ENCODE data around the gene HBQ1. TPM values are rescaled to one million over a fixed set of nuclear protein-coding genes. Genes with fewer than 3 reads are reported as not detected.
"Not testable (repeated sequence)": the region's sequence is repeated elsewhere in the genome, so short reads cannot be mapped to it uniquely, and the experiment has no call there.

The HBQ1 gene
- total RNA-seq, 1 experiment from 2014 or later: not detected

GRCh38 chr16:160691-161190, 19.5 kb upstream of the HBQ1 start:
- DNase-seq (ENCODE audit: low read depth): no peak

DNA sequence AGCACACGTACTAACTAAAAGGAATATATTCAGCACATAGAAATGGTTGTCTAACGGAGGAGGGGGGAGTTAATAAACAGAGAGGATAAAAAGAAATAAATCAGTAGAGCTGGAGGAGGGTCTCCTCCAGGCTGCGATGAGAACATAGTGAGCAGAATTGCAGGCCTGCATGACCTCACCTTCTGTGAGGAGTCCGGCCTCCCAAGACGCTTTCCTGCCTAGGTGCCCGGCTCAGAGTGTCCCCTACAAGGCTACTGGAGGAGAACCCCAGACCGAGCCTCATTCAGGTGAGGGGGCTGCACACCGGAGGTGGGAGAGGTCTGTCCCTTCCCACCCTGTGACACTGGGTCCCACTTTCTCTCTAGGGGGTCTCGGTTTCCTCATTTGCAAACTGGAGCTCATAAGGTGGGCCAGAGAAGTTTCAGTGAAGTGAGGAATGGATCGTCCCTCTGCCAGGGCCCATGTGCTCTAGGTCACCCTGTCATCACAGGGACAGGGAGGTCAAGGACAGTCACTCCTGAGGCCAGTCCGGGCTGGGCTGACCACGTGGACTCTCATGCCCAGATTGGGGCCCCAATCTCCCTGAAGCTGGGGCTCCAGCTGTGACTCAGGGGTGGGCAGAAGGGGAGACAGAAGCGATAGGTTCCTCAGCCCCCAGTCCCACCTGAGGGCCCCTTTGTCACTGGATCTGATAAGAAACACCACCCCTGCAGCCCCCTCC, 17.8 kb upstream of the HBQ1 start:
- DNase-seq (ENCODE audit: low read depth): no peak

- not testable (repeated sequence) for DNase-seq (ENCODE audit: low read depth)
These were observed 17.1 kb upstream of the HBQ1 start for GRCh38 chr16:163139-163538.

DNA sequence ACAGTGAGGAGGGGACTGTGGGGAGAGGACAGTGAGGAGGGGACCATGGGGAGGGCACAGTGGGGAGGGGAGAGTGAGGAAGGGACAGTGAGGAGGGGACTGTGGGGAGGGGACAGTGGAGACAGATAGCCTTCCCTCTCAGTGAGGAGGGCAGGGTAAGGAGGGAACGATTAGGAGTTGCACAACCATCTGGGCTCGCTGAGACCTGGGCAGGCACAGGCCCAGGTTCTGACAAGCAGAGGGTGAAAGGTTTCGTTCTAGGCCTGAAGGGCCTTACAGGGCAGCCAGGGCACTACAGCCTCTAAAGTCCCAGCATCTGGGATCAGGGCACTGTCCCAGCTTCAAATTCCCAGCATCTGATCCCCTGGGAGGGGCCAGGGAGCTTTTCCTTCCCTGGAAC, 16.6 kb upstream of the HBQ1 start:
- DNase-seq (ENCODE audit: low read depth): not testable (repeated sequence)

GRCh38 chr16:164134-164823, 16.0 kb upstream of the HBQ1 start:
- DNase-seq (ENCODE audit: low read depth): not testable (repeated sequence)

GRCh38 chr16:164827-165538, 15.3 kb upstream of the HBQ1 start:
- DNase-seq (ENCODE audit: low read depth): no peak

GRCh38 chr16:165539-166374, 14.5 kb upstream of the HBQ1 start, which contains the start of gene HBM:
Gene HBM, plus strand, starts transcription at chr16:165978. Its CDS starts 20 bp downstream, at chr16:165998.
- DNase-seq (ENCODE audit: low read depth): no peak

DNA sequence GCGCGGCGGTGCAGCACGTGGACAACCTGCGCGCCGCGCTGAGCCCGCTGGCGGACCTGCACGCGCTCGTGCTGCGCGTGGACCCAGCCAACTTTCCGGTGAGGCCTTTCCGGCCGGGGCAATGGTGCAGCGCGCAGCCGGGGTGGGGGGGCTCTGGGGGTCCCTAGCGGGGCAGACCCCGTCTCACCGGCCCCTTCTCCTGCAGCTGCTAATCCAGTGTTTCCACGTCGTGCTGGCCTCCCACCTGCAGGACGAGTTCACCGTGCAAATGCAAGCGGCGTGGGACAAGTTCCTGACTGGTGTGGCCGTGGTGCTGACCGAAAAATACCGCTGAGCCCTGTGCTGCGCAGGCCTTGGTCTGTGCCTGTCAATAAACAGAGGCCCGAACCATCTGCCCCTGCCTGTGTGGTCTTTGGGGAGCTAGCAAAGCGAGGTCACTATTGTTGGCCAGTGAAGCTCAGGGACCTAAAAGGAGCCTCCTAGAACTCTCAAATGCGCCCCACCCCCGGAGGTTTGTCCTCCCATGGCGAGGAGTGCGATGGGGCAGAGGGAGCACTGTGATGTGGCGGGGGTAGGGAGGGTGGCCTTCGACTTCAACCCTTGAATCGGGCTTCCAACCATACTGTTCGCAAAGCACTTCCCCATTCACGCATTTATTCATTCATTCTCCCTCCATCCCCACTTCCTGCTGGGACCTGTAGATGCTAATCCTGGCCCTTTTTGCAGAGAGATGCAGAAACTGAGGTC, 13.7 kb upstream of the HBQ1 start:
- DNase-seq (ENCODE audit: low read depth): no peak

- no peak for DNase-seq (ENCODE audit: low read depth)
These were observed 13.1 kb upstream of the HBQ1 start for GRCh38 chr16:167122-167690.

GRCh38 chr16:168424-168823, 11.8 kb upstream of the HBQ1 start:
- DNase-seq (ENCODE audit: low read depth): no peak

DNA sequence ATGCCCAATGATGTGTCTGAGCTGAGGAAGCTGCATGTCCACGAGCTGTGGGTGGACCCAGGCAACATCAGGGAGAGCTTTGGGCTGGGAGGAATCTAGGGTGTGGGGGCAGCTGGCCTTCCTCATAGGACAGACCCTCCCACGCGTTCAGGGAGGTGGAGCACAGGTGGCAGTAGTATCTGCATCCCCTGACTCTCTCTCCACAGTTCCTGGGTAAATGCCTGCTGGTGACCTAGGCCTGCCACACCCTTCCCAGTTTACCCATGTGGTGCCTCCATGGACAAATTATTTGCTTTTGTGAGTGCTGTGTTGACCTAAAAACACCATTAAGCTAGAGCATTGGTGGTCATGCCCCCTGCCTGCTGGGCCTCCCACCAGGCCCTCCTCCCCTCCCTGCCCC, 11.2 kb upstream of the HBQ1 start:
- no peak for DNase-seq (ENCODE audit: low read depth)

DNA sequence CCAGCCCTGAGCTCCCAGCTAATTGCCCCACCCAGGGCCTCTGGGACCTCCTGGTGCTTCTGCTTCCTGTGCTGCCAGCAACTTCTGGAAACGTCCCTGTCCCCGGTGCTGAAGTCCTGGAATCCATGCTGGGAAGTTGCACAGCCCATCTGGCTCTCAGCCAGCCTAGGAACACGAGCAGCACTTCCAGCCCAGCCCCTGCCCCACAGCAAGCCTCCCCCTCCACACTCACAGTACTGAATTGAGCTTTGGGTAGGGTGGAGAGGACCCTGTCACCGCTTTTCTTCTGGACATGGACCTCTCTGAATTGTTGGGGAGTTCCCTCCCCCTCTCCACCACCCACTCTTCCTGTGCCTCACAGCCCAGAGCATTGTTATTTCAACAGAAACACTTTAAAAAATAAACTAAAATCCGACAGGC, 10.2 kb upstream of the HBQ1 start:
- DNase-seq (ENCODE audit: low read depth): not testable (repeated sequence)

DNA sequence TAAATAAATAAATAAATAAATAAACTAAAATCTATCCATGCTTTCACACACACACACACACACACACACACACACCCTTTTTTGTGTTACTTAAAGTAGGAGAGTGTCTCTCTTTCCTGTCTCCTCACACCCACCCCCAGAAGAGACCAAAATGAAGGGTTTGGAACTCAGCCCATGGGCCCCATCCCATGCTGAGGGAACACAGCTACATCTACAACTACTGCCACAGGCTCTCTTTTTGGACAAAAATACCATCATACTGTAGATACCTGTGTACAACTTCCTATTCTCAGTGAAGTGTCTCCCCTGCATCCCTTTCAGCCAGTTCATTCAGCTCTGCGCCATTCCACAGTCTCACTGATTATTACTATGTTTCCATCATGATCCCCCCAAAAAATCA, 9.5 kb upstream of the HBQ1 start:
- DNase-seq (ENCODE audit: low read depth): no peak

GRCh38 chr16:172374-172941, 7.8 kb upstream of the HBQ1 start, which contains the start of gene HBA2:
Gene HBA2, plus strand, starts transcription at chr16:172876. Its CDS starts 37 bp downstream, at chr16:172913.
- not testable (repeated sequence) for DNase-seq (ENCODE audit: low read depth)

GRCh38 chr16:173211-173854, 6.9 kb upstream of the HBQ1 start:
- DNase-seq (ENCODE audit: low read depth): not testable (repeated sequence)

- DNase-seq (ENCODE audit: low read depth): not testable (repeated sequence)
These were observed 6.1 kb upstream of the HBQ1 start for GRCh38 chr16:173928-174769.

DNA sequence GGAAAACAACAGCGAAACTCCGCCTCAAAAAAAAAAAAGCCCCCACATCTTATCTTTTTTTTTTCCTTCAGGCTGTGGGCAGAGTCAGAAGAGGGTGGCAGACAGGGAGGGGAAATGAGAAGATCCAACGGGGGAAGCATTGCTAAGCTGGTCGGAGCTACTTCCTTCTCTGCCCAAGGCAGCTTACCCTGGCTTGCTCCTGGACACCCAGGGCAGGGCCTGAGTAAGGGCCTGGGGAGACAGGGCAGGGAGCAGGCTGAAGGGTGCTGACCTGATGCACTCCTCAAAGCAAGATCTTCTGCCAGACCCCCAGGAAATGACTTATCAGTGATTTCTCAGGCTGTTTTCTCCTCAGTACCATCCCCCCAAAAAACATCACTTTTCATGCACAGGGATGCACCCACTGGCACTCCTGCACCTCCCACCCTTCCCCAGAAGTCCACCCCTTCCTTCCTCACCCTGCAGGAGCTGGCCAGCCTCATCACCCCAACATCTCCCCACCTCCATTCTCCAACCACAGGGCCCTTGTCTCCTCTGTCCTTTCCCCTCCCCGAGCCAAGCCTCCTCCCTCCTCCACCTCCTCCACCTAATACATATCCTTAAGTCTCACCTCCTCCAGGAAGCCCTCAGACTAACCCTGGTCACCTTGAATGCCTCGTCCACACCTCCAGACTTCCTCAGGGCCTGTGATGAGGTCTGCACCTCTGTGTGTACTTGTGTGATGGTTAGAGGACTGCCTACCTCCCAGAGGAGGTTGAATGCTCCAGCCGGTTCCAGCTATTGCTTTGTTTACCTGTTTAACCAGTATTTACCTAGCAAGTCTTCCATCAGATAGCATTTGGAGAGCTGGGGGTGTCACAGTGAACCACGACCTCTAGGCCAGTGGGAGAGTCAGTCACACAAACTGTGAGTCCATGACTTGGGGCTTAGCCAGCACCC, 5.0 kb upstream of the HBQ1 start:
- DNase-seq (ENCODE audit: low read depth): no peak

All from M059J (cell line).